Bronchial epithelial cell (primary cell): Measurements from ENCODE around the gene CEP41. TPM values are rescaled to one million over a fixed set of nuclear protein-coding genes. Genes with fewer than 3 reads are reported as not detected.

Experiments
- DNase-seq: peaks from one replicate; pipeline ENCODE4 v3.0.0-alpha.2; 2010; ENCODE audit warnings: low read depth
- FAIRE-seq: peaks from 2 replicates; lab custom pipeline; 2011; peaks lifted over from hg19 to GRCh38; lab: Jason Lieb, UNC
- H3K27me3 ChIP-seq: 2 replicates; pipeline ENCODE4 v1.5.1; 2011; ENCODE audit warnings: low read length; ENCODE audit not compliant: control insufficient read depth, insufficient read depth
- H3K36me3 ChIP-seq: 2 replicates; pipeline ENCODE4 v1.5.1; 2011; ENCODE audit warnings: low read length; ENCODE audit not compliant: control insufficient read depth, insufficient read depth
- H3K4me3 ChIP-seq: 2 replicates; pipeline ENCODE4 v1.5.1; 2011; ENCODE audit warnings: mild to moderate bottlenecking, low read depth, low read length, control low read depth
- CTCF ChIP-seq: IDR thresholded peaks from 2 replicates; pipeline ENCODE4 v1.5.1; 2011; ENCODE audit warnings: mild to moderate bottlenecking, moderate library complexity, low read length, control low read depth, inconsistent platforms; ENCODE audit not compliant: insufficient read depth, severe bottlenecking
- total RNA-seq: library from RNA; depleted of rRNA; stranded (reverse); fragments of >200 nt; gene quantifications from 2 replicates; pipeline ENCODE4 v1.2.1, GENCODE V29; 2014

The CEP41 gene
- total RNA-seq, 1 donor from 2014 or later, result 4.2 TPM

- FAIRE-seq (no peak), DNase-seq (peak; percentile 89)
- H3K36me3 ChIP-seq, result no peaks in the 10 kb centered on the region
- no peak for TF ChIP-seq CTCF
- H3K27me3 ChIP-seq, result no peaks in the 10 kb centered on the region
- no peak overlapping the region for H3K4me3 ChIP-seq
Observed at GRCh38 chr7:130359276-130359857, 81.4 kb downstream of the CEP41 start.

DNA sequence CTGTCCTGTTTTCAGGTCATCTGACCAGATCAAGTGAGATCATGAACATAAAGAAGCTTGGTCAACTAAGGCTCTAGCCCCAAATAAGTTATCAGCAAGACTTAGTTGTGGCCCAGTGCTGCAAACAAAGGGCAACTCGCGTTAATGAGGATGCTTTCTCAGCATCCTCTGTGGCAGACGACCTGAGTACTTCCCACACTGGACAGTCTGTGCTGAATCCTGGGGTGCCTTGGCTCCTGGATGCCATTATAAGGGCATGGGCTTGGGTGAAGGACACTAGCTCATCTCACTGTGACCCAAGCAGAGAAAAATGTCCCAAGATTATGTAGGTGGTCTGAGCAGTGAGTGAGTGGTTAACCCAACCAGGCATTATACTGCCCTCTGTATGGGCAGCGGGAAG is 82.3 kb downstream of the CEP41 start:
- no peak for FAIRE-seq
- no peak overlapping the region for H3K4me3 ChIP-seq
- H3K27me3 ChIP-seq, result no peaks in the 10 kb centered on the region
- TF ChIP-seq CTCF, result no peak
- H3K36me3 ChIP-seq, result no peaks in the 10 kb centered on the region
- DNase-seq, result no peak

GRCh38 chr7:130356876-130357611 is 83.8 kb downstream of the CEP41 start:
- TF ChIP-seq CTCF, result no peak
- DNase-seq (peak; percentile 90), FAIRE-seq (no peak)
- H3K27me3 ChIP-seq, result no peaks in the 10 kb centered on the region
- no peak overlapping the region for H3K4me3 ChIP-seq
- no peaks in the 10 kb centered on the region for H3K36me3 ChIP-seq

DNA sequence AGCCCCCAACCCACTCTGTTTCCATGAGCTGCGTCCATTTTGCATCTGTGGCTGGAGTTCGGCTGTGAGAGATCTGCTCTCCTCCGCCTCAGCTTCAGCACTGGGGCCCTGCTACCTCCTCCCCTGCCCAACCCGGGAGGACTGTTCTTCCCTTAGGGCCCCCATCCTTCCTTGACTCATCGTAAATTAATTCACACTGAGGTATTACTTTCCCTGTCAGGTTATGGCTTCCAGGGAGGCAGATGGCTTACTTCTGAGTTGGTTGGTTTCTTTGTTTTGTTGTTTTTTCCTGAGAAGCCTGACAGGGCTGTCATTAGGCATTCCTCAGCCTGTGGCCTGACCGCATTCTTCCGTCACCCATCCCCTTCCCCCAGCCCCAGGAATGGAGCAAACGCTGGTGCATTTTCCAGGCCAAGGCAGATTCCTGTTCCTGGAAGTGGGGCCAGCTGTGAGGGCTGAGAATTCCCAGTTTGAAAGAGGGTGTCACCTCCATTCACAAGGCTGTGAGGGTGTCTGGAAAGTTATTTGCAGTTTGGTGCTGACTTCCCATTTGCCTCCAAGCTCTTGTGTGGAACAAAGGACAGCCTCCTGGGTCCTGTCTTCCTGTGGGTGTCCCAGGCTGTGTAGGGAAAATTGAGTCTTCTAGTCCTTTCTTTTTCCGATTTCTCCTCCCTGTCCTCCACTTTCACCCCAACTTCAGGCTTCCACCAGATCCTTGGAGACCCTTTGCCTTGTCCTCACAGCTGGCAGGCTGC is 84.5 kb downstream of the CEP41 start:
- FAIRE-seq, result no peak
- Histone ChIP-seq H3K36me3 (no peaks in the 10 kb centered on the region), H3K4me3 (no peak overlapping the region), H3K27me3 (no peaks in the 10 kb centered on the region)
- no peak for TF ChIP-seq CTCF
- DNase-seq, result peak; percentile 94

DNA sequence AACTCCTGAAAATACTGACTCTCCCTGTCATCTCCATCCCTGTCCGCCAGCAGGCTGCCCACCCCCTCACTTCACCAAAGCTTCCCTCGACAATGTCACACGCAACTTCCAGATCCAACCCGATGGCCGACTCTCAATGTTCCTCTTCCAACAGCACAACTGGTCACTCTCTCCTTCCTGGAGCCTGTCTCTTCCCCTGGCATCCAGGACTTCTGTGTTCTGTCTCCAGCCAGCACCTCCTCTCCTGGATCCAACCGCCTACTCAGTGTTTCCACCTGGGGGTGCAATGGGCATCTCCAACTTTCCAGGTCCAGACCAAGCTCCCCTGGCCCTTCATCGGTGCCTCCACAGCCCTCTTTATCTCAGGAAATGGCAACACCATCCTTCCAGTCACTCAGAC is 87.6 kb downstream of the CEP41 start:
- FAIRE-seq, result no peak
- Histone ChIP-seq H3K27me3 (no peaks in the 10 kb centered on the region), H3K4me3 (no peak overlapping the region), H3K36me3 (no peaks in the 10 kb centered on the region)
- DNase-seq, result no peak
- no peak for TF ChIP-seq CTCF
